ENCODE data around the gene FAAP100.

FAAP100 gene

GRCh38 chr17:81510785-81511553, 41.2 kb downstream of the FAAP100 start:
- peak overlapping the region; percentile 100 for H3K9ac ChIP-seq (ENCODE audit: low read depth, low read length, poor library complexity, severe bottlenecking)
- H3K79me2 ChIP-seq (ENCODE audit: insufficient read depth, low read length): peaks cover 80% of the 10 kb centered on the region
- peaks cover 39% of the 10 kb centered on the region for H3K36me3 ChIP-seq (ENCODE audit: insufficient read depth, low read length)
- no peak overlapping the region for H2AFZ ChIP-seq (ENCODE audit: low read length)
- peaks cover 57% of the 10 kb centered on the region for H4K20me1 ChIP-seq (ENCODE audit: insufficient read depth, low read length, poor library complexity, severe bottlenecking)
- peaks cover 17% of the 10 kb centered on the region for H3F3A ChIP-seq (ENCODE audit: low read depth)
- H3K9me3 ChIP-seq (ENCODE audit: insufficient read depth, low read depth, low read length): no peaks in the 10 kb centered on the region
- H3K4me2 ChIP-seq (ENCODE audit: low read depth, low read length, poor library complexity, severe bottlenecking): peak overlapping the region; percentile 84
- H3K4me3 ChIP-seq (ENCODE audit: low read length, poor library complexity, severe bottlenecking): peak overlapping the region; percentile 97
- H3K4me1 ChIP-seq (ENCODE audit: insufficient read depth, low read length, poor library complexity, severe bottlenecking): peaks cover 30% of the 10 kb centered on the region
- TF ChIP-seq EZH2phosphoT487 (IDR thresholded peaks at IDR 0.05; ENCODE audit: borderline replicate concordance) (no peak), CTCF (conservative IDR thresholded peaks at IDR 0.05; ENCODE audit: low read length) (no peak)
- no peaks in the 10 kb centered on the region for H3K9me2 ChIP-seq (replicated peaks; ENCODE audit: low read depth, low read length)
- H3K27me3 ChIP-seq (ENCODE audit: insufficient read depth, low read length, poor library complexity, severe bottlenecking): peaks cover 30% of the 10 kb centered on the region

DNA sequence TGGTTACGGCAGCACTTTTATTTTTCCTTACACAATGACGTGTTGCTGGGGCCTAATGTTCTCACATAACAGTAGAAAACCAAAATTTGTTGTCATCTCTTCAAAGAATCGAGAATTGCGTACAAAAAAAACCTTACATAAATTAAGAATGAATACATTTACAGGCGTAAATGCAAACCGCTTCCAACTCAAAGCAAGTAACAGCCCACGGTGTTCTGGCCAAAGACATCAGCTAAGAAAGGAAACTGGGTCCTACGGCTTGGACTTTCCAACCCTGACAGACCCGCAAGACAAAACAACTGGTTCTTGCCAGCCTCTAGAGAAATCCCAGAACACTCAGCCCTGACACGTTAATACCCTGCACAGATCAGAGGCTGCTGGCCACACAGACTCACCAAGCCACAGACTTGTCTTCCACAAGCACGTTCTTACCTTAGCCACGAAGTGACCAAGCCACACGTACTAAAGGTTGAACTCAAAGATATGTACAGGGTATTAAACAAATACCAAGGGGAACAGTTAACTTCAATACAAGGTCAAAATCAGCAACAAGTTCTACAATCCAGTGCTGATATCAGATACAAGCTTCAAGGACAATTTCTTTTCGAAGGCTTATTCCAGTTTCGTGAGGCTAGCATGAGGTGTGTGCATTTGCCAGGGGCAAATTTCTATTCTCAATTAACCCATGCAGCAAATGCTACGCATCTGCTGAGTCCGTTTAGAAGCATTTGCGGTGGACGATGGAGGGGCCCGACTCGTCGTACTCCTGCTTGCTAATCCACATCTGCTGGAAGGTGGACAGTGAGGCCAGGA, 42.0 kb downstream of the FAAP100 start:
- Histone ChIP-seq H3K27me3 (ENCODE audit: insufficient read depth, low read length, poor library complexity, severe bottlenecking) (peaks cover 30% of the 10 kb centered on the region), H3K36me3 (ENCODE audit: insufficient read depth, low read length) (peaks cover 39% of the 10 kb centered on the region), H3K9ac (ENCODE audit: low read depth, low read length, poor library complexity, severe bottlenecking) (peak overlapping the region; percentile 100), H4K20me1 (ENCODE audit: insufficient read depth, low read length, poor library complexity, severe bottlenecking) (peaks cover 50% of the 10 kb centered on the region), H3K4me1 (ENCODE audit: insufficient read depth, low read length, poor library complexity, severe bottlenecking) (peaks cover 26% of the 10 kb centered on the region), H3K79me2 (ENCODE audit: insufficient read depth, low read length) (peaks cover 72% of the 10 kb centered on the region), H3K9me2 (replicated peaks; ENCODE audit: low read depth, low read length) (no peaks in the 10 kb centered on the region), H3K4me2 (ENCODE audit: low read depth, low read length, poor library complexity, severe bottlenecking) (peak overlapping the region; percentile 84), H2AFZ (ENCODE audit: low read length) (no peak overlapping the region), H3K4me3 (ENCODE audit: low read length, poor library complexity, severe bottlenecking) (peak overlapping the region; percentile 97), H3F3A (ENCODE audit: low read depth) (peaks cover 14% of the 10 kb centered on the region), H3K9me3 (ENCODE audit: insufficient read depth, low read depth, low read length) (no peaks in the 10 kb centered on the region)
- TF ChIP-seq EZH2phosphoT487 (IDR thresholded peaks at IDR 0.05; ENCODE audit: borderline replicate concordance) (no peak), CTCF (conservative IDR thresholded peaks at IDR 0.05; ENCODE audit: low read length) (no peak)

GRCh38 chr17:81509207-81509971, 42.8 kb downstream of the FAAP100 start:
- Histone ChIP-seq H3K36me3 (ENCODE audit: insufficient read depth, low read length) (peaks cover 39% of the 10 kb centered on the region), H3K27me3 (ENCODE audit: insufficient read depth, low read length, poor library complexity, severe bottlenecking) (peaks cover 30% of the 10 kb centered on the region), H3K4me3 (ENCODE audit: low read length, poor library complexity, severe bottlenecking) (peak overlapping the region; percentile 97), H2AFZ (ENCODE audit: low read length) (no peak overlapping the region), H3K9me2 (replicated peaks; ENCODE audit: low read depth, low read length) (no peaks in the 10 kb centered on the region), H3K4me1 (ENCODE audit: insufficient read depth, low read length, poor library complexity, severe bottlenecking) (peaks cover 26% of the 10 kb centered on the region), H3K9ac (ENCODE audit: low read depth, low read length, poor library complexity, severe bottlenecking) (peak overlapping the region; percentile 100), H4K20me1 (ENCODE audit: insufficient read depth, low read length, poor library complexity, severe bottlenecking) (peaks cover 50% of the 10 kb centered on the region), H3K9me3 (ENCODE audit: insufficient read depth, low read depth, low read length) (no peaks in the 10 kb centered on the region), H3K79me2 (ENCODE audit: insufficient read depth, low read length) (peaks cover 69% of the 10 kb centered on the region), H3F3A (ENCODE audit: low read depth) (peaks cover 14% of the 10 kb centered on the region), H3K4me2 (ENCODE audit: low read depth, low read length, poor library complexity, severe bottlenecking) (peak overlapping the region; percentile 84)
- TF ChIP-seq CTCF (conservative IDR thresholded peaks at IDR 0.05; ENCODE audit: low read length) (no peak), EZH2phosphoT487 (IDR thresholded peaks at IDR 0.05; ENCODE audit: borderline replicate concordance) (no peak)

Data from Loucy (cell line).